Measurements from ENCODE around the gene SMG9. TPM values are rescaled to one million over a fixed set of nuclear protein-coding genes. Genes with fewer than 3 reads are reported as not detected.

Gene SMG9
- total and polyA plus RNA-seq, 5 experiments from 2014 or later: 3.4 to 51.9 (median 8.3) TPM

DNA sequence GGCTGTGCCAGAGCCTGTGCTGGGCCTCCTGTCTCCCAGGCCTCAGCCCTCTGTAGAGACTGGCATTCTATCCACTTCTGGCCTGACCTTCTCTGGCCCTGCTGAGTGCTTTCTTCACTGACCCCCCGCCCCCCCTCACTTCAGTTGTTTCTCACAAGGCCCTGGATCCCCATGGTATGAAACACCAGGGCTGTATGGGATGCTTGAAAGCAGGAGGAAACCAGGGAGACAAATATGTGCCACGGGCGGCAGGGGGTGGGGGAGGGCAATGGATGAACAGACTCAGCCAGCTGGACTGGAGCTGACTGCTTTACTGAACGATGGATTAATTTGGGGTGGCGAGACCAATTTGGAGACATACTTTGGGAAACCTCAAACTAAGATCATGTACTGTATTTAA is 24.8 kb downstream of the SMG9 start:
- peaks cover 4 to 28% (median 6%) of the 10 kb centered on the region in 4 donors for H3K4me1 Mint-ChIP-seq
- H3K36me3 Mint-ChIP-seq: peaks cover 0 to 61% (median 25%) of the 10 kb centered on the region in 3 donors
- H3K9me3 Mint-ChIP-seq: no peaks in the 10 kb centered on the region
- DNase-seq (no peak), ATAC-seq (no peak)
- no peak overlapping the region for H3K4me3 Mint-ChIP-seq
- POLR2A ChIA-PET: no interaction called here
- no peaks in the 10 kb centered on the region for H3K27me3 Mint-ChIP-seq
- H3K27ac Mint-ChIP-seq: peak overlapping the region in 5 of 10 donors; percentile 4 to 84 (median 23)

DNA sequence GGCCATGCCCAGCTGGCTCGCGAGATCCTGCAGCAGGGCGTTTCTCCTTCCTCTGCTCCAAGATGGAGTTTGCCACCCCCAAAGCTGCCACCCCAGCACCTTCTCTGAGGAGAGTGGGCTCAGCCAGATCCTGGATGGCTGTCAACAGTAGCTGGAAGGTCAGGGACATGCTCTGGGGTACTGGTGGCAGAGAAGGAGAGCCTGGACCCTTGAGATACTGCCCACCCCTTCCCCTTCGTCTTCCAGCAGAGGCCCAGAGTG is 27.2 kb downstream of the SMG9 start:
- peaks cover 0 to 40% (median 19%) of the 10 kb centered on the region in 3 donors for H3K36me3 Mint-ChIP-seq
- ATAC-seq: no peak
- H3K4me1 Mint-ChIP-seq: peaks cover 4 to 32% (median 6%) of the 10 kb centered on the region in 4 donors
- no peaks in the 10 kb centered on the region for H3K9me3 Mint-ChIP-seq
- H3K27ac Mint-ChIP-seq: peak overlapping the region in 2 of 10 donors; percentile 9 to 25
- no peak for DNase-seq
- POLR2A ChIA-PET: no interaction called here
- H3K4me3 Mint-ChIP-seq: no peak overlapping the region
- H3K27me3 Mint-ChIP-seq: no peaks in the 10 kb centered on the region

DNA sequence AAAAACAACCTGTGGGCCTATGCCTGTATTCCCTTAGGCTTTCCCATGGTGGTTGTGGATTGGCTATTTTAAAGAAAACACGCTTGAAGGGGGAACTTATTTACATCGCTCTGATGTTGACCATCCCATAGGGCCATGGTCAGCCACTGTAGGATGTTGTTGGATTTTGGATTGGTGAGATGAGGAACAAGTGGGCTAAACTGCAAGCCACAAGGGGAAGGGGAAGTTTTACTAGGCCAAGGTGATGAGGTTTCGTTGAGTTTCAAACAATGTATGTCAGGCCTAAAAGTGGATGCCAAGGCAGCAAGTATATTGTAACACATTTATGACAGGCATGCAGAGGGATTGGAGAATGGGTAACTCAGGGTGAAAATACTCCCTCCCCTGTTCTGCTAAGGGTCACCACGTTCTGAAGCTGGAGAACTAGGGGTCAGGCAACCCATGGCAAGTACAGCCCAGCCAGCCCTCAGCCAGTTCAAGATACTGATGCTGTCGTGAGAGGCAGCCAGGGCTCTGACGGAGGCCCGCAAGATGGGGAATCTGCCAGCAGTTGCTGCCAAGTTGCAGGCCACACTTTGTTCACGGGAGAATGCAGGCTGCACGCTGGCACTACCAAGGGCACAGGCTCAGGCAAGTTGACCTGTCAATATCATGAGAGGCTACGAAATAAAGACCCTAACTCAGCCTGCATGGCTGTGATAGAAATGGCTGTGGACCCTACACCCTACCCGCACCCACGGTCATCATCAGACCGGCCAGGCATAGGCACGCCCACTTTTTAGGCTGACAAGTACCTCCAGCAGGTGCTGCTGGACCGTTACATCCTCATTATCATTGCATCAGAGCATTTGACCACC is 27.8 kb downstream of the SMG9 start:
- Mint-ChIP-seq H3K36me3 (peaks cover 0 to 34% (median 15%) of the 10 kb centered on the region in 3 donors), H3K27me3 (no peaks in the 10 kb centered on the region), H3K4me3 (no peak overlapping the region), H3K27ac (peak overlapping the region in 3 of 10 donors; percentile 9 to 38 (median 33)), H3K9me3 (no peaks in the 10 kb centered on the region), H3K4me1 (peaks cover 3 to 27% (median 6%) of the 10 kb centered on the region in 4 donors)
- ATAC-seq (no peak), DNase-seq (no peak)
- POLR2A ChIA-PET: no interaction called here

DNA sequence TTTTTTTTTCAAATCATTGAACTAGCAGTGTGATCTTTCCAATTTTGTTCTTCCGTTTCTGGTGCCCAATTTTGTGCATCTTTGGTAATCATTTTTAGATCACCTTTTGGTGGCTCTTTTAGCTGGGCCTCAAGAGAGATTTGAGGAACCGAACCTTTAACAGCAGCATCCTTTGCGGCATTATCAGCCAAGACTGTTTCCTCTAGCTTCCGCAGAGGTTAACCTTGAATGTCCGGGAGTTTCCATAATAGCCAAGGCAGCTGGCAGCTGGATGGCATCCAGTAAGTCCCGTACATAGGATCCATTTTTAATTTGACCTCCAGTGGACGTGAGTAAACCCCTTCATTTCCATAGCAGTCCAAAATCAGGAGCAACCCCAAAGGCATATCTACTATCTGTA is 29.3 kb downstream of the SMG9 start:
- ATAC-seq (no peak), DNase-seq (no peak)
- H3K36me3 Mint-ChIP-seq: peaks cover 0 to 20% (median 15%) of the 10 kb centered on the region in 3 donors
- no peak overlapping the region for H3K4me3 Mint-ChIP-seq
- no peaks in the 10 kb centered on the region for H3K27me3 Mint-ChIP-seq
- no peaks in the 10 kb centered on the region for H3K9me3 Mint-ChIP-seq
- H3K27ac Mint-ChIP-seq: peak overlapping the region in 4 of 10 donors; percentile 3 to 83 (median 39)
- peaks cover 2 to 25% (median 6%) of the 10 kb centered on the region in 4 donors for H3K4me1 Mint-ChIP-seq
- POLR2A ChIA-PET: no interaction called here

DNA sequence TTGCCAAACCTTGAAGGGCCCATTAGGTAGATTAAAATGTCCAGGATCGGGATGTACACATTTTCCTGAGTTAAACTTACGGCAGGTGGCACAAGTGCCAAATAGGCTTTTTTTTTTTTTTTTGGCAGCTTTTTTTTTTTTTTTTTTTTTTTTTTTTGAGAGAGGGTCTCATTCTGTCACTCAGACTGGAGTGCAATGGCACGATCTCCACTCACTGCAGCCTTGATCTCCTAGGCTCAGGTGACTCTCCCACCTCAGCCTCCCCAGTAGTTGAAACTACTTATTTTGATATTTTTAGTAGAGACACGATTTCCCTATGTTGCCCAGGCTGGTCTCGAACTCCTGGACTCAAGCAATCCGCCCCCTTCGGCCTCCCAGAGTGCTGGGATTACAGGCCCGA is 29.9 kb downstream of the SMG9 start:
- Mint-ChIP-seq H3K27me3 (no peaks in the 10 kb centered on the region), H3K27ac (peak overlapping the region in 3 of 10 donors; percentile 35 to 83 (median 67)), H3K36me3 (peaks cover 0 to 15% (median 15%) of the 10 kb centered on the region in 3 donors), H3K9me3 (no peaks in the 10 kb centered on the region), H3K4me3 (peak overlapping the region in 1 of 10 donors; percentile 20), H3K4me1 (peaks cover 2 to 25% (median 6%) of the 10 kb centered on the region in 4 donors)
- POLR2A ChIA-PET: no interaction called here
- no peak for DNase-seq
- ATAC-seq: no peak

DNA sequence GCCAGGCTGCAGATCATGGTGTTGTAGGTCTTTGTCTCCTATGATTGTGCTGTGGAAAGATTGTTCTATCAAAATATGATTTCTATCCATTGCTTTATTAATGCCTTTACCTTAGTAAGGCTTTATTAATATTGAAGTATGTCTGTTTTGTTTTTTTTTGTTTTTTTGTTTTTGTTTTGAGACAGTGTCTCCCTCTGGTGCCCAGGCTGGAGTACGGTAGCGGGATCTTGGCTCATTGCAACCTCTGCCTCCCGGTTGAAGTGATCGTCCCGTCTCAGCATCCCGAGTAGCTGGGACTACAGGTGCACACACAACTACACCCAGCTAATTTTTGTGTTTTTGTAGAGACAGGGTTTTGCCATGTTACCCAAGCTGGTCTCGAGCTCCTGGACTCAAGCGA is 31.2 kb downstream of the SMG9 start:
- POLR2A ChIA-PET: no interaction called here

DNA sequence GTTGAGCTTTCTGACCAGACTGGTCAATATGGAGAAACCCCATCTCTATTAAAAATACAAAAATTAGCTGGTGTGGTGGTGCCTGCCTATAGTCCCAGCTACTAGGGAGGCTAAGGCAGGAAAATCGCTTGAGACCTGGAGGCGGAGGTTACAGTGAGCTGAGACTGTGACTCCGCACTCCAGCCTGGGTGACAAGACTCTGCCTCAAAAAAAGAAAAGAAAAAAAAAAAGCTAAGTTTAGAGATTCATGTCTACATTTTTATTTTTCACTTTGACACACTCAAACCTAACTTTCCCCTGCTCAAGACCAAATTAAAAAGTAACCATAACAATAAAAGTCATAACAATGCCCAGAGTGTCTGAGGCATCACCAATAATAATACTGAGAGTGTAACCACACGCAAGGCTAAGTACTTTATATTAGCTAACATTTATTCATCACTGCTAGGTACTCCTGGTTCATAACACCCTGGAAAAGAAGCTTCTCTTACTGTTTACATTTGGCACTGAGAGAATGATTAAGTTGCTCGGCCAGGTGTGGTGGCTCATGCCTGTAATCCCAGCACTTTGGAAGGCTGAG is 33.2 kb downstream of the SMG9 start:
- POLR2A ChIA-PET: no interaction called here
- ATAC-seq (no peak), DNase-seq (no peak)
- Mint-ChIP-seq H3K27ac (peak overlapping the region in 2 of 10 donors; percentile 40 to 53), H3K9me3 (no peaks in the 10 kb centered on the region), H3K36me3 (no peaks in the 10 kb centered on the region), H3K27me3 (peaks cover 0 to 2% (median 0%) of the 10 kb centered on the region in 5 donors), H3K4me3 (no peak overlapping the region), H3K4me1 (peaks cover 0 to 15% (median 6%) of the 10 kb centered on the region in 4 donors)

More for the DNA sequence above, 31.2 kb downstream of the SMG9 start:
- ATAC-seq (no peak), DNase-seq (no peak)
- Mint-ChIP-seq H3K27me3 (no peaks in the 10 kb centered on the region), H3K4me1 (peaks cover 2 to 25% (median 6%) of the 10 kb centered on the region in 4 donors), H3K27ac (no peak overlapping the region), H3K9me3 (no peaks in the 10 kb centered on the region), H3K4me3 (no peak overlapping the region), H3K36me3 (peaks cover 0 to 7% (median 7%) of the 10 kb centered on the region in 3 donors)

DNA sequence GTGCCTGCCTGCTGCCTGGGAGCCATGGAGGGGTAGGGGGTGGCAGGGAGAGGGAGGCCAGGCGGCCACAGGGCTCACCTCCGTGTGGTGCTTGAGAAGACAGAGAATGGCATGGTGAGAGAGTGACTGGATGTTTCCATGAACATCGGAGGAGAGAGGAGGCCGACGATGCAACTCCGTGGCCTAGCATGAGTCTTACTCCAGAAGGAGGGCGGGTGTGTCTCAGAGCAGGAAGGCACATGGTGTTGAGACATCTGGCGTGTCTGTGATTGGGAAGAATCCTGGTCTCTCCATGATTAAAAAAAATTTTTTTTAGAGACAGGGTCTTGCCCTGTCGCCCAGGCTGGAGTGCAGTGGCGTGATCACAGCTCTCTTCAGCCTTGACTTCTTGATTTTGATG is 33.8 kb downstream of the SMG9 start:
- no peak for DNase-seq
- peaks cover 0 to 2% (median 0%) of the 10 kb centered on the region in 5 donors for H3K27me3 Mint-ChIP-seq
- no peak for ATAC-seq
- H3K9me3 Mint-ChIP-seq: no peaks in the 10 kb centered on the region
- no peaks in the 10 kb centered on the region for H3K36me3 Mint-ChIP-seq
- H3K4me3 Mint-ChIP-seq: no peak overlapping the region
- peak overlapping the region in 1 of 10 donors; percentile 40 for H3K27ac Mint-ChIP-seq
- H3K4me1 Mint-ChIP-seq: peaks cover 0 to 13% (median 6%) of the 10 kb centered on the region in 4 donors
- POLR2A ChIA-PET: no interaction called here

DNA sequence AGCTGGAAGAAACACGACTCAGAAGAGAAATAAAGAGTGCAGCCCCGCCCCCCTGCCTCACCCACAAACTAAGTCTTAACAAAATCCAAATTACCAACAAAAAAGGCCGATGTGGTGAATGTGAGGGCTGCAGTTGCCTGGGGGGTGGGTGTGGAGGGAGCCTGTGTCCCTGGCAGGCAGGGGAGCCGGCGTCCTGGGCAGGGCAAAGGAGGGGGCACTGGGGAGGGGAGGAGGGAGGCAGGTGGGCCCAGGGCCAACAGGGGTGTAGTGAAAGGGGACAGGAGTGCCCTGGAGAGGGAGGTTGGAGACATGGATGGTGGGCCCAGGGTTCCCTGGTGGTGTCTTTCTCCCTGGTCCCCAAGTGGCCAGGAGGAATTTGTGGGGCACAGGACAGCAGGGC is 34.8 kb downstream of the SMG9 start:
- DNase-seq: no peak
- Mint-ChIP-seq H3K9me3 (no peaks in the 10 kb centered on the region), H3K4me1 (peaks cover 0 to 5% (median 0%) of the 10 kb centered on the region in 4 donors), H3K36me3 (no peaks in the 10 kb centered on the region), H3K27me3 (peaks cover 0 to 2% (median 0%) of the 10 kb centered on the region in 5 donors), H3K4me3 (no peak overlapping the region), H3K27ac (no peak overlapping the region)
- ATAC-seq: no peak
- POLR2A ChIA-PET: no interaction called here

DNA sequence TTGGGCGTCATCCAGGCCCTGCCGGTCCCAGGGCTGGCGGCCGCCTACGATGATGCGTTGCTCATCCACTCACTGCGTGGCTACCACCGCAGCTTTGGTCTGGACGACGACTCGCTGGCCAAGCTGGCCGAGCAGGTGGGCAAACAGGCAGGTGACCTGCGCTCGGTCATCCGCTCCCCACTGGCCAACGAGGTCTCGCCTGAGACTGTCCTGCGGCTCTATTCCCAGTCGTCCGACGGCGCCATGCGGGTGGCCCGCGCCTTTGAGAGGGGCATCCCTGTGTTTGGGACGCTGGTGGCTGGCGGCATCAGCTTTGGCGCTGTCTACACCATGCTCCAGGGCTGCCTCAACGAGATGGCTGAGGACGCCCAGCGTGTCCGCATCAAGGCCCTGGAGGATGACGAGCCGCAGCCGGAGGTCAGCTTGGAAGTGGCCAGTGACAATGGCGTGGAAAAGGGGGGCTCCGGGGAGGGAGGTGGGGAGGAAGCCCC is 35.3 kb downstream of the SMG9 start:
- ATAC-seq: no peak
- Mint-ChIP-seq H3K36me3 (no peaks in the 10 kb centered on the region), H3K9me3 (no peaks in the 10 kb centered on the region), H3K27ac (no peak overlapping the region), H3K4me3 (no peak overlapping the region), H3K4me1 (peaks cover 0 to 5% (median 0%) of the 10 kb centered on the region in 4 donors), H3K27me3 (peaks cover 2 to 7% (median 3%) of the 10 kb centered on the region in 5 donors)
- POLR2A ChIA-PET: no interaction called here
- no peak for DNase-seq

DNA sequence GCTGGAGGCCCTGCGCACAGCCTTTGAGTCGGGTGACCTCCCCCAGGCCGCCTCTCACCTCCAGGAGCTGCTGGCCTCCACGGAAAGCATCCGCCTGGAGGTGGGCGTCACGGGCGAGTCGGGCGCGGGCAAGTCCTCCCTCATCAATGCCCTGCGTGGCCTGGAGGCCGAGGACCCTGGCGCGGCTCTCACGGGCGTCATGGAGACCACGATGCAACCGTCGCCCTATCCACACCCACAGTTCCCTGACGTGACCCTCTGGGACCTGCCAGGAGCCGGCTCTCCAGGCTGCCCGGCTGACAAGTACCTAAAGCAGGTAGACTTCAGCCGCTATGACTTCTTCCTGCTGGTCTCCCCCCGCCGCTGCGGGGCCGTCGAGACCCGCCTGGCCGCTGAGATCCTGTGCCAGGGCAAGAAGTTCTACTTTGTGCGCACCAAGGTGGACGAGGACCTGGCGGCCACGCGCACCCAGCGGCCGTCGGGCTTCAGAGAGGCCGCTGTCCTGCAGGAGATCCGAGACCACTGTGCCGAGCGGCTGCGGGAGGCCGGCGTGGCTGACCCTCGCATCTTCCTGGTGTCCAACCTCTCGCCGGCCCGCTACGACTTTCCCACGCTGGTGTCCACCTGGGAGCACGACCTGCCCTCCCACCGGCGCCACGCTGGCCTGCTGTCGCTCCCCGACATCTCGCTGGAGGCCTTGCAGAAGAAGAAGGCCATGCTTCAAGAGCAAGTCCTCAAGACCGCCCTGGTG is 36.0 kb downstream of the SMG9 start:
- DNase-seq: no peak
- Mint-ChIP-seq H3K27ac (no peak overlapping the region), H3K9me3 (no peaks in the 10 kb centered on the region), H3K4me3 (no peak overlapping the region), H3K4me1 (peaks cover 0 to 3% (median 0%) of the 10 kb centered on the region in 4 donors), H3K27me3 (peaks cover 2 to 7% (median 3%) of the 10 kb centered on the region in 5 donors), H3K36me3 (no peaks in the 10 kb centered on the region)
- ATAC-seq: no peak
- POLR2A ChIA-PET: no interaction called here

DNA sequence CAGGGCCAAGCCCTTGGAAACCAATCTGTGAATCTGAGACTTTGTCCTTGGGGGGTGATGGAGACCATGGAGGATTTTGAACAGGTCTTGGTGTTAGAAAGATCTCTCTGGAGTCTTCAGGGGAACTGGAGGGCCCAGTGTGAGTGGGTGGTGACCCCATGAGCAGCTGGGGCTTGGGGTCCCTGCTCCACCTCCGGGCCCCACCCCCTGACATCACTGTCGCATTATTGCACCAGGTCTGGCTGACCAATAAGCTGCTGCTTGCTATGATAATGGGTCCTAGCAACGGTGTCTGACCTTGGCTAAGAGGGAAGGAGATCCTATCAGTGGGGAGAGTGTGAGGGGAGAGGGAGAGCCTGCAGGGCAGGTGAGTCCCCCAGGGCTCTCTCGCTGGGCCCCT is 39.0 kb downstream of the SMG9 start, which contains the start of gene IRGC:
Gene IRGC, plus strand, starts transcription at position 301 of the 400 bp plus-strand sequence. CDS start 2,483 bp downstream, outside the sequence.
- ATAC-seq: no peak
- H3K27ac Mint-ChIP-seq: peak within 1 kb of the TSS in 2 of 10 donors; percentile 43 to 62
- H3K36me3 Mint-ChIP-seq: no peaks in the 10 kb centered on the region
- H3K27me3 Mint-ChIP-seq: peaks cover 4 to 29% (median 11%) of the 10 kb centered on the region in 5 donors
- DNase-seq: no peak
- POLR2A ChIA-PET: interaction anchor here (0.6 kb wide), 1 partner anchor 83 kb away, joined by 4 read pairs; no protein-coding TSS in a partner anchor
- no peaks in the 10 kb centered on the region for H3K9me3 Mint-ChIP-seq
- H3K4me1 Mint-ChIP-seq: no peaks in the 10 kb centered on the region
- no peak within 1 kb of the TSS for H3K4me3 Mint-ChIP-seq

Data from naive thymus-derived CD8-positive, alpha-beta T cell (primary cell).